HFF-Myc (cell line): Measurements from ENCODE around the gene KRTAP4-2.

Experiments
- DNase-seq: peaks from one replicate; pipeline ENCODE4 v3.0.0-alpha.2; 2011; ENCODE audit warnings: low read depth; ENCODE audit errors: extremely low read depth
- H3K4me3 ChIP-seq: replicated peaks from 2 replicates; pipeline ENCODE4 v1.5.1; 2011; ENCODE audit warnings: low read depth, mild to moderate bottlenecking, control low read depth, low read length
- CTCF ChIP-seq: IDR thresholded peaks from 2 replicates; pipeline ENCODE4 v1.5.1; 2012; ENCODE audit warnings: mild to moderate bottlenecking, low read depth, low read length, control low read depth; ENCODE audit errors: missing control alignments

KRTAP4-2 gene

GRCh38 chr17:41178843-41179616 is 1.0 kb upstream of the KRTAP4-2 start:
- TF ChIP-seq CTCF: no peak
- no peak overlapping the region for H3K4me3 ChIP-seq
- no peak for DNase-seq

GRCh38 chr17:41178341-41178740 is 320 bp upstream of the KRTAP4-2 start:
- TF ChIP-seq CTCF: no peak
- no peak overlapping the region for H3K4me3 ChIP-seq
- DNase-seq: no peak

GRCh38 chr17:41176744-41177387 is 1.2 kb downstream of the KRTAP4-2 start:
- H3K4me3 ChIP-seq: no peak overlapping the region
- no peak for DNase-seq
- TF ChIP-seq CTCF: no peak

- TF ChIP-seq CTCF: no peak
These were observed 6.1 kb downstream of the KRTAP4-2 start for GRCh38 chr17:41171886-41172285.

DNA sequence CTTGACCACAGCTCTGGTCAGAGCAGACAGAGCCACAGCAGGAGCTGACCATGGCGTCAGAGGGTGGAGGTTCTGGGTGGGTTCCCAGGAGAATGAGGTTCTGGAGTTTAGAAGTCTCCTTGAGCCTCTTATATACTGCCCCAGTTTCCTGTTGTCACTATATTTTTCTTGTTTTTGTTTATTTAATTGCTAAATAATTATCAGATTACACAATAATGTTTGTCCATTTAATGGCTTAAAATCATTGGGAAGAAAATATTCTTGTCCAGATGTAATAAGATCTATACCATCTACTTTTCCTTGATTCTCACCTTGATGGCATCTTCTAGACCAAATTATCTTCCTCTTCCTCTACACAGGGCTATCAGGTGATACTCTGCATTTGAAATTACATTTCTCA is 9.9 kb downstream of the KRTAP4-2 start, which contains the start of gene KRTAP4-3:
Gene KRTAP4-3 (minus strand): TSS at position 101 of the 400 bp plus-strand sequence. CDS start 49 bp downstream, at position 52.
- no peak for TF ChIP-seq CTCF
- DNase-seq: no peak
- no peak within 1 kb of the TSS for H3K4me3 ChIP-seq

More at GRCh38 chr17:41171886-41172285, 6.1 kb downstream of the KRTAP4-2 start:
- no peak overlapping the region for H3K4me3 ChIP-seq
- no peak for DNase-seq

GRCh38 chr17:41167561-41167960 is 10.5 kb downstream of the KRTAP4-2 start:
- no peak for DNase-seq
- no peak for TF ChIP-seq CTCF
- H3K4me3 ChIP-seq: no peak overlapping the region
